ENCODE data around the gene TBC1D22A.

The TBC1D22A gene

DNA sequence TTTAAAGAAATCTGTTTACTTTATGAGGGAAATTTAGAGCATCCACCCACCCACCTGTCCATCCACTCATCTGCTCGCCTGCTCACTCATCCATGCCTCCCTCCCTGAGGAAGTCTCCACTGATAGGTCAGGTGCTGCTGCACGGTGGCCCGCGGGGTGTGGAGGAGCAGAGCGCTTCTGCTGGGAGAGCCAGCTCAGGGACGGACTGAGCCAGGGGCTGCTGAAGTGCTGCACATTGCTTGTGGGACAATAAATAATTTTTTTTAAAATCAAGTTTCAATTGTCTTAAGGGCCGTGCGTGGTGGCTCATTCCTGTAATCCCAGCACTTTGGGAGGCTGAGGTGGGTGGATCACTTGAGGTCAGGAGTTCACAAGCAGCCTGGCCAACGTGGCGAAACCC lies 148.9 kb downstream of the TBC1D22A start:
- Histone ChIP-seq H4K20me1 (ENCODE audit: insufficient read depth, low read length) (peaks cover 79% of the 10 kb centered on the region), H3K9me3 (ENCODE audit: insufficient read depth, low read length) (no peaks in the 10 kb centered on the region), H3K27me3 (ENCODE audit: low read depth, low read length) (no peaks in the 10 kb centered on the region), H3K79me2 (ENCODE audit: low read length) (peaks cover 42% of the 10 kb centered on the region), H3K36me3 (replicated peaks; ENCODE audit: low read depth, low read length) (peaks cover 54% of the 10 kb centered on the region), H3K27ac (ENCODE audit: low read length) (no peak overlapping the region), H2AFZ (ENCODE audit: low read depth, low read length) (no peak overlapping the region), H3K4me1 (ENCODE audit: low read length) (no peaks in the 10 kb centered on the region), H3K4me2 (ENCODE audit: low read length) (no peak overlapping the region), H3K9ac (ENCODE audit: low read length) (no peak overlapping the region), H3K4me3 (ENCODE audit: low read length) (no peak overlapping the region)
- no peak for TF ChIP-seq EZH2phosphoT487 (IDR thresholded peaks at IDR 0.05; ENCODE audit: low read depth)
- TF ChIP-seq, protein P1, sequence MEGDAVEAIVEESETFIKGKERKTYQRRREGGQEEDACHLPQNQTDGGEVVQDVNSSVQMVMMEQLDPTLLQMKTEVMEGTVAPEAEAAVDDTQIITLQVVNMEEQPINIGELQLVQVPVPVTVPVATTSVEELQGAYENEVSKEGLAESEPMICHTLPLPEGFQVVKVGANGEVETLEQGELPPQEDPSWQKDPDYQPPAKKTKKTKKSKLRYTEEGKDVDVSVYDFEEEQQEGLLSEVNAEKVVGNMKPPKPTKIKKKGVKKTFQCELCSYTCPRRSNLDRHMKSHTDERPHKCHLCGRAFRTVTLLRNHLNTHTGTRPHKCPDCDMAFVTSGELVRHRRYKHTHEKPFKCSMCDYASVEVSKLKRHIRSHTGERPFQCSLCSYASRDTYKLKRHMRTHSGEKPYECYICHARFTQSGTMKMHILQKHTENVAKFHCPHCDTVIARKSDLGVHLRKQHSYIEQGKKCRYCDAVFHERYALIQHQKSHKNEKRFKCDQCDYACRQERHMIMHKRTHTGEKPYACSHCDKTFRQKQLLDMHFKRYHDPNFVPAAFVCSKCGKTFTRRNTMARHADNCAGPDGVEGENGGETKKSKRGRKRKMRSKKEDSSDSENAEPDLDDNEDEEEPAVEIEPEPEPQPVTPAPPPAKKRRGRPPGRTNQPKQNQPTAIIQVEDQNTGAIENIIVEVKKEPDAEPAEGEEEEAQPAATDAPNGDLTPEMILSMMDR (IDR thresholded peaks at IDR 0.05; ENCODE audit: low read depth, low read length) = no peak

DNA sequence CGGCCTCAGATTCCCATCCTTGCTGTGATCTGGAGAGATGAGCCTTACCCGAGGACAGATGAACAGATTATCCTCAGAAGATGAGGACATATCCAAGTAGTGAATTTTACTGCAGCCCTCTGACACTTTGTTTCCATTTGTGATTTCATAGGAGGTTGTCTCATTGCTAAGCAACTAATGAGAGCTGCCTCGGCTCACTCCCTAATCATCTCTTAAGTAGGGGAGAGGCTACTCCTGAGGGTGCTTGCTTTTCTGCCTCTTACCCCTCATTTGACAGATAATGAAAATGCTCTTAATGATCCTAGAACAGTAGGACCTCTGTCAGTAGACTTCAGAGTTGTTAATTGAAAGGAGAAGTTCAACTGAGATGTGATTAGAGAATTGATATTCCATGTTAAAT lies 150.9 kb downstream of the TBC1D22A start:
- Histone ChIP-seq H3K9ac (ENCODE audit: low read length) (no peak overlapping the region), H3K4me3 (ENCODE audit: low read length) (no peak overlapping the region), H3K27me3 (ENCODE audit: low read depth, low read length) (no peaks in the 10 kb centered on the region), H3K4me1 (ENCODE audit: low read length) (no peaks in the 10 kb centered on the region), H3K36me3 (replicated peaks; ENCODE audit: low read depth, low read length) (peaks cover 57% of the 10 kb centered on the region), H3K27ac (ENCODE audit: low read length) (no peak overlapping the region), H4K20me1 (ENCODE audit: insufficient read depth, low read length) (peaks cover 75% of the 10 kb centered on the region), H3K9me3 (ENCODE audit: insufficient read depth, low read length) (no peaks in the 10 kb centered on the region), H3K79me2 (ENCODE audit: low read length) (peaks cover 23% of the 10 kb centered on the region), H3K4me2 (ENCODE audit: low read length) (no peak overlapping the region), H2AFZ (ENCODE audit: low read depth, low read length) (no peak overlapping the region)
- TF ChIP-seq, protein P1 (IDR thresholded peaks at IDR 0.05; ENCODE audit: low read depth, low read length) = no peak
- no peak for TF ChIP-seq EZH2phosphoT487 (IDR thresholded peaks at IDR 0.05; ENCODE audit: low read depth)

- TF ChIP-seq, protein P1 (IDR thresholded peaks at IDR 0.05; ENCODE audit: low read depth, low read length) = no peak
- TF ChIP-seq EZH2phosphoT487 (IDR thresholded peaks at IDR 0.05; ENCODE audit: low read depth) = no peak
- no peak overlapping the region for H3K27ac ChIP-seq (ENCODE audit: low read length)
- no peak overlapping the region for H2AFZ ChIP-seq (ENCODE audit: low read depth, low read length)
- H3K79me2 ChIP-seq (ENCODE audit: low read length) = peaks cover 12% of the 10 kb centered on the region; the same call in 1 of the 2 replicates
- H3K9ac ChIP-seq (ENCODE audit: low read length) = no peak overlapping the region
- no peak overlapping the region for H3K4me3 ChIP-seq (ENCODE audit: low read length)
- peaks cover 73% of the 10 kb centered on the region for H4K20me1 ChIP-seq (ENCODE audit: insufficient read depth, low read length)
- no peaks in the 10 kb centered on the region for H3K9me3 ChIP-seq (ENCODE audit: insufficient read depth, low read length)
- H3K4me2 ChIP-seq (ENCODE audit: low read length) = no peak overlapping the region
- H3K36me3 ChIP-seq (replicated peaks; ENCODE audit: low read depth, low read length) = peaks cover 62% of the 10 kb centered on the region
- H3K4me1 ChIP-seq (ENCODE audit: low read length) = no peaks in the 10 kb centered on the region
- no peaks in the 10 kb centered on the region for H3K27me3 ChIP-seq (ENCODE audit: low read depth, low read length)
Measured at GRCh38 chr22:46914481-46914880, 152.0 kb downstream of the TBC1D22A start.

GRCh38 chr22:46914916-46915894 lies 152.8 kb downstream of the TBC1D22A start:
- no peak for TF ChIP-seq EZH2phosphoT487 (IDR thresholded peaks at IDR 0.05; ENCODE audit: low read depth)
- TF ChIP-seq, protein P1 (IDR thresholded peaks at IDR 0.05; ENCODE audit: low read depth, low read length) = no peak
- Histone ChIP-seq H3K9ac (ENCODE audit: low read length) (no peak overlapping the region), H3K36me3 (replicated peaks; ENCODE audit: low read depth, low read length) (peaks cover 69% of the 10 kb centered on the region)

More at GRCh38 chr22:46914916-46915894, 152.8 kb downstream of the TBC1D22A start:
- Histone ChIP-seq H3K9me3 (ENCODE audit: insufficient read depth, low read length) (no peaks in the 10 kb centered on the region), H3K79me2 (ENCODE audit: low read length) (peaks cover 5% of the 10 kb centered on the region; the same call in 1 of the 2 replicates), H3K27ac (ENCODE audit: low read length) (no peak overlapping the region), H2AFZ (ENCODE audit: low read depth, low read length) (no peak overlapping the region), H3K4me2 (ENCODE audit: low read length) (no peak overlapping the region), H3K4me3 (ENCODE audit: low read length) (no peak overlapping the region), H4K20me1 (ENCODE audit: insufficient read depth, low read length) (peaks cover 73% of the 10 kb centered on the region), H3K27me3 (ENCODE audit: low read depth, low read length) (no peaks in the 10 kb centered on the region), H3K4me1 (ENCODE audit: low read length) (no peaks in the 10 kb centered on the region)

All from OCI-LY3 (cell line).